Activated T-cell treated with anti-CD3 and anti-CD28 coated beads, Interleukin-2, amount 50 U/mL, for 4 hours (primary cell): ENCODE measurements around the gene PLEKHA6. TPM values are rescaled to one million over a fixed set of nuclear protein-coding genes. Genes with fewer than 3 reads are reported as not detected.
A peak's percentile ranks its signal among the peaks of the same experiment; 100 is the strongest.

Source experiments
- ATAC-seq, 2 donors: fragments of 200-7000 bp; cut with Tn5 transposase; one replicate each; pipeline ENCODE4 v1.10.0; 2021
- DNase-seq: peaks from one replicate; pipeline ENCODE4 v3.0.0-alpha.2; 2020
- H3K27me3 Mint-ChIP-seq: one replicate; pipeline ENCODE4 v1.8.0; 2021; ENCODE audit warnings: low read depth, mixed read lengths
- H3K36me3 Mint-ChIP-seq: one replicate; pipeline ENCODE4 v1.8.0; 2022; ENCODE audit warnings: mixed read lengths; ENCODE audit not compliant: insufficient read depth
- H3K4me1 Mint-ChIP-seq: one replicate; pipeline ENCODE4 v1.8.0; 2021; ENCODE audit warnings: low read depth, mixed read lengths
- H3K4me3 Mint-ChIP-seq: one replicate; pipeline ENCODE4 v1.8.0; 2021; ENCODE audit warnings: mild to moderate bottlenecking, moderate library complexity, mixed read lengths
- H3K9me3 Mint-ChIP-seq: one replicate; pipeline ENCODE4 v1.8.0; 2021; ENCODE audit warnings: mixed read lengths
- total RNA-seq, 3 donors: library from RNA; stranded (reverse); gene quantifications; one replicate each; pipeline ENCODE4 v1.2.1, GENCODE V29; 2021

The PLEKHA6 gene
- total RNA-seq, 3 donors from 2014 or later, result 0.19 to 0.61 (median 0.29) TPM

DNA sequence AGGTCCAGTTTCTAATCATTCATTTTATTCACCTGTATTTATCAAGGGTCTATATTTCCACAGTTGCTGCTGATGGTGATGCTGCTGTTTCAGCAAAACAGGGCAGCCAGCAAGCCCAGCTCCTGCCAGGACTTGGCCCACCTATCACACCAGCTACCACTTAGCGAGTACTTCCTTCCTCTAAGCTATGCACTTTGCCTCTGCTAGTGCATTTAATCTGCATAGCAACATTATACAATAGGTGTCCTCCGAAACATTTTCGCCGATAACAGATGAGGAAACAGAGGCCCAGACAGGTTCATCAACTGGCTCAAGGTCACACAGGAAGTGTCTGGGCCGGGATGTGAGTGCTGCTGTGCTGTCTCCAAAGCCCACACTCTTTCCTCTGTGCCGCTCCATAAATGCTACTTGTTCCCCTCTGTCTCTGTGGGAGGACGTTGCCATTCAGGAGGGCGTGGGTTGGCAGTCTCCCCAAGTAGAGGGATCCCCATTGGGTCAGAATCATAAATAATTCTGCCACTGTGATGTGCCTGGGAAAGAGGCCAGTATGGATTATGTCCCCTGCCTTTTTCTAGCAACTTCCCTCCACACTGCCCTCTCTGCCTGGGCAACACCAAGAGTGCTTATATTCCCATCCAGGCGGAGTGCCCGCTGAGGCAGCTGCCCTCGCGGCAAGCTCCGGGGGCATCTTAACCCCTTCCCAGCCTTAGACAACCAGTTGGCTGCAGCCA, 9.4 kb upstream of the PLEKHA6 start:
- H3K4me3 Mint-ChIP-seq, result no peak overlapping the region
- ATAC-seq (no peak), DNase-seq (no peak)
- H3K27me3 Mint-ChIP-seq, result peaks cover 3% of the 10 kb centered on the region
- H3K9me3 Mint-ChIP-seq, result no peaks in the 10 kb centered on the region
- peaks cover 7% of the 10 kb centered on the region for H3K4me1 Mint-ChIP-seq
- no peaks in the 10 kb centered on the region for H3K36me3 Mint-ChIP-seq

- Mint-ChIP-seq H3K4me1 (peaks cover 18% of the 10 kb centered on the region), H3K4me3 (no peak overlapping the region)
Observed at GRCh38 chr1:204367956-204368355, 8.2 kb upstream of the PLEKHA6 start.

GRCh38 chr1:204367193-204367858, 7.6 kb upstream of the PLEKHA6 start:
- Mint-ChIP-seq H3K4me1 (peaks cover 22% of the 10 kb centered on the region), H3K36me3 (no peaks in the 10 kb centered on the region), H3K27me3 (peaks cover 3% of the 10 kb centered on the region), H3K4me3 (no peak overlapping the region), H3K9me3 (no peaks in the 10 kb centered on the region)
- no peak for ATAC-seq
- DNase-seq, result no peak

More at GRCh38 chr1:204367956-204368355, 8.2 kb upstream of the PLEKHA6 start:
- Mint-ChIP-seq H3K27me3 (peaks cover 3% of the 10 kb centered on the region), H3K36me3 (no peaks in the 10 kb centered on the region), H3K9me3 (no peaks in the 10 kb centered on the region)
- ATAC-seq (no peak), DNase-seq (no peak)

DNA sequence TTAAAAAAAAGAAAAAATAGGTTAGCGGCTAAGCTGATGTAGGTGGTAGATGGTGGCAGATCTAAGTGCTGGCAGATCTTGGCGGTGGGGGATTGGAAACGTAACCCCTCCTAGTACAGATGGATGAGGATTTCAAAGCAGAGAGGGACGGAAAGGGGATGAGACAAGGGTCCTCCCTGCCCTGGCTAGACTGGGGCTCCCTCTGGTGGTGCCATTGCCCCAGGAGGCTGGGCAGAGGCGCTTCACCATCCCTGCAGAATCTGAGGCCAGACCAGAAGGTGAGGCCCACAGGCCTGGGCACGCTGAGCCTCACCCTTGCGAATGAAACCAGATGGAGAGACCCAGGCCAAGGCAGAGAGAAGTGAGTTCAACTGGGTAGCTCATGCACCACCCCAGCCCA, 7.0 kb upstream of the PLEKHA6 start:
- Mint-ChIP-seq H3K4me3 (no peak overlapping the region), H3K27me3 (peaks cover 3% of the 10 kb centered on the region), H3K9me3 (no peaks in the 10 kb centered on the region), H3K4me1 (peaks cover 22% of the 10 kb centered on the region), H3K36me3 (no peaks in the 10 kb centered on the region)
- DNase-seq (no peak), ATAC-seq (no peak)

- Mint-ChIP-seq H3K36me3 (no peaks in the 10 kb centered on the region), H3K9me3 (no peaks in the 10 kb centered on the region), H3K4me3 (peak overlapping the region; percentile 61), H3K4me1 (peaks cover 22% of the 10 kb centered on the region), H3K27me3 (peaks cover 5% of the 10 kb centered on the region)
- ATAC-seq, result peak; percentile 81 to 82
- peak; percentile 72 for DNase-seq
Observed at GRCh38 chr1:204363335-204364114, 3.8 kb upstream of the PLEKHA6 start.

DNA sequence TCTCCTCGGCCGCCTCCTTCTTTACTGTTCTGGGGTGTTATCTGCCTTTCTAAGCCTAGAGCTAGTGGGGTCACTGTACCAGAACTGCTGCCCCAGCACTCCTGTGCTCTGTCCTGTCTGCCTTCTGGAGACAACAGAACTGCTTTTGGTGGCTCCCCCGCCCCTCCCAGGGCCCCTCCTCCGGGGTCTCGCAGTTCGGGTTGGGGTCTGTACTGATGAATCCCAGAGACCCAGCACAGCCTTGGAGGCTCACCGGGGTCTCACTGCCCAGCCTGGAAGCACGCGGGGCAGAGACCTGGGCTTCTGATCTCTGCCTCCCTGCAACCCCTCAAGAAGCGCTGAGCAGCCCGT, 3.2 kb upstream of the PLEKHA6 start:
- ATAC-seq, result no peak
- Mint-ChIP-seq H3K36me3 (no peaks in the 10 kb centered on the region), H3K27me3 (peaks cover 5% of the 10 kb centered on the region), H3K9me3 (no peaks in the 10 kb centered on the region), H3K4me3 (peak overlapping the region; percentile 61), H3K4me1 (peaks cover 22% of the 10 kb centered on the region)
- DNase-seq, result no peak

GRCh38 chr1:204361781-204362180, 2.1 kb upstream of the PLEKHA6 start:
- no peaks in the 10 kb centered on the region for H3K36me3 Mint-ChIP-seq
- peaks cover 22% of the 10 kb centered on the region for H3K4me1 Mint-ChIP-seq
- peaks cover 6% of the 10 kb centered on the region for H3K27me3 Mint-ChIP-seq
- DNase-seq, result no peak
- H3K9me3 Mint-ChIP-seq, result no peaks in the 10 kb centered on the region
- ATAC-seq, result no peak
- H3K4me3 Mint-ChIP-seq, result no peak overlapping the region

- no peaks in the 10 kb centered on the region for H3K36me3 Mint-ChIP-seq
- ATAC-seq (no peak), DNase-seq (no peak)
- no peaks in the 10 kb centered on the region for H3K9me3 Mint-ChIP-seq
- peaks cover 6% of the 10 kb centered on the region for H3K27me3 Mint-ChIP-seq
- peaks cover 22% of the 10 kb centered on the region for H3K4me1 Mint-ChIP-seq
- H3K4me3 Mint-ChIP-seq, result no peak overlapping the region
Observed at GRCh38 chr1:204361341-204361771, 1.6 kb upstream of the PLEKHA6 start.

- H3K36me3 Mint-ChIP-seq, result no peaks in the 10 kb centered on the region
- ATAC-seq, result no peak
Observed at GRCh38 chr1:204360314-204360713, 585 bp upstream of the PLEKHA6 start.

DNA sequence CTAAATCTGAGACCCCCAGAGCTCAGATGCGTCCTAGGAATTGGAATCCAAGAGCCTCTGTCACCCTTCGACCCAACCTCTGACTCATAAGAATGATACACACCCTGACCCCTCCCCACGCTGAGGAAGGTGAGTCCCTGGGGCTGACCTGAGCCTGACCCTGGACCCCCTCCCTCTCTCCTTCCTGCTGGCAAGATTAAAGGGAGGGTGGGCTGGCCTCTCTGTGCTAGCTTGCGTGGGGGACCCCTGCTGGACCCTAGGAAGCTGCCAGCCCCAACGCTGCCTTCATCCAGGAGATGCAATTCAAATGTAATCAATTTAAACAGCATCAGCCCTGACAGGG, 627 bp downstream of the PLEKHA6 start:
- H3K4me1 Mint-ChIP-seq, result peaks cover 14% of the 10 kb centered on the region
- H3K9me3 Mint-ChIP-seq, result no peaks in the 10 kb centered on the region
- no peaks in the 10 kb centered on the region for H3K36me3 Mint-ChIP-seq
- H3K27me3 Mint-ChIP-seq, result peaks cover 7% of the 10 kb centered on the region
- no peak overlapping the region for H3K4me3 Mint-ChIP-seq
- no peak for ATAC-seq
- DNase-seq, result no peak

More at GRCh38 chr1:204360314-204360713, 585 bp upstream of the PLEKHA6 start:
- peaks cover 22% of the 10 kb centered on the region for H3K4me1 Mint-ChIP-seq
- no peak for DNase-seq
- no peak overlapping the region for H3K4me3 Mint-ChIP-seq
- peaks cover 7% of the 10 kb centered on the region for H3K27me3 Mint-ChIP-seq
- H3K9me3 Mint-ChIP-seq, result no peaks in the 10 kb centered on the region

DNA sequence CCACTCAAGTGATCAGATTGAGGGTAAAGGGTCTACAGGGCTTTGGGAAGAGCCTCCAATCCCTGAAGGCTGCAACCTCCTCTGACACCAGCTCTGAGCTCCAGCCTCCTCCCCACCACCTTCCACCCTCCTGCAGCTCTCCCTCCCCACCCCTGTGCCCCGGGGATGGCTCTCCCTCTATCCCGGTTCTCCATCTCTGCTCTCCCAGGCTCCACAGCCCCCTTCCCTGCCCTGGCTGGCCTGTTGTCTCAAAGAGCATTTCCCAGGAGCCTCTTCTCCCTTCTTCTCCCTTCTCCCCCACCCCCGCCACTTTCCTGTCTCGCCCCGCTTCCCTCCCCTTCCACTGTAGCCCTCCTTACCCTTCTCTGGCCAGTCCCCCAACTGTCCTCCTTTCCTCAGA, 1.1 kb downstream of the PLEKHA6 start:
- no peak for ATAC-seq
- Mint-ChIP-seq H3K9me3 (no peaks in the 10 kb centered on the region), H3K4me1 (peaks cover 9% of the 10 kb centered on the region), H3K27me3 (peaks cover 7% of the 10 kb centered on the region), H3K4me3 (no peak overlapping the region), H3K36me3 (no peaks in the 10 kb centered on the region)
- no peak for DNase-seq

- H3K4me1 Mint-ChIP-seq, result peaks cover 4% of the 10 kb centered on the region
- ATAC-seq (no peak), DNase-seq (no peak)
- no peaks in the 10 kb centered on the region for H3K9me3 Mint-ChIP-seq
- H3K4me3 Mint-ChIP-seq, result no peak overlapping the region
- H3K36me3 Mint-ChIP-seq, result no peaks in the 10 kb centered on the region
- peaks cover 7% of the 10 kb centered on the region for H3K27me3 Mint-ChIP-seq
Observed at GRCh38 chr1:204357551-204358490, 1.9 kb downstream of the PLEKHA6 start.

DNA sequence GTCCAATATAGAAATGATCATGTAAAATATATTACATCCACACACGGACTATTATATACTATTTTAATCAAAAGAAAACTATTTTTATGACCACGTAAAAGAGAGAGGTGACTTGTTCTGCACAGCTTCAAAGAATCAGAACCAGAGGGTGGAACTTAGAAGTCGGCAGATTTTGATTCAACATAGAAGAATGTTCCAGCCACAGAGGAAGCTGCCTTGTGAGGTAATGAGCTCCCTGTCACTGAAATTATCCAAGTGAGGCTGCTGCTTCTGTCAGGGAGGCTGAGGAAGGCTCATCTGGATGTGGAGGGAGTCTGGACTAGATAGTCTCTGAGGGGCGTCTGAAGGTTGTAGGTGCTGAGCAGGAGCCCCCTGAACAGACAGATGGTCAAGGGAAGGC, 2.7 kb downstream of the PLEKHA6 start:
- no peaks in the 10 kb centered on the region for H3K4me1 Mint-ChIP-seq
- no peaks in the 10 kb centered on the region for H3K9me3 Mint-ChIP-seq
- DNase-seq, result no peak
- H3K36me3 Mint-ChIP-seq, result no peaks in the 10 kb centered on the region
- no peak overlapping the region for H3K4me3 Mint-ChIP-seq
- peaks cover 7% of the 10 kb centered on the region for H3K27me3 Mint-ChIP-seq
- ATAC-seq, result no peak

GRCh38 chr1:204355913-204356312, 3.8 kb downstream of the PLEKHA6 start:
- peaks cover 3% of the 10 kb centered on the region for H3K4me1 Mint-ChIP-seq
- DNase-seq (no peak), ATAC-seq (no peak)
- H3K4me3 Mint-ChIP-seq, result no peak overlapping the region
- no peaks in the 10 kb centered on the region for H3K9me3 Mint-ChIP-seq
- H3K27me3 Mint-ChIP-seq, result peaks cover 7% of the 10 kb centered on the region
- no peaks in the 10 kb centered on the region for H3K36me3 Mint-ChIP-seq
